Panc1 (cell line): ENCODE measurements around the gene PRF1. TPM values are rescaled to one million over a fixed set of nuclear protein-coding genes. Genes with fewer than 3 reads are reported as not detected.
A peak's percentile ranks its signal among the peaks of the same experiment; 100 is the strongest.

Experiments used
- ATAC-seq: fragments of 200-7000 bp; cut with Tn5 transposase; 2 replicates; pipeline ENCODE4 v1.9.1; 2020; ENCODE audit warnings: mild to moderate bottlenecking, moderate library complexity
- Bru-seq: library from RNA; stranded (reverse); fragments of 400-500 nt; gene quantifications from one replicate; lab custom pipeline; 2021; lab: Mats Ljungman, UMichigan
- BruChase-seq, 2 experiments: library from RNA; stranded (reverse); fragments of 400-500 nt; gene quantifications; one replicate each; lab custom pipeline; 2021; lab: Mats Ljungman, UMichigan
- BruUV-seq: library from RNA; stranded (reverse); fragments of 400-500 nt; replicated peaks from 2 replicates; lab custom pipeline; 2021; lab: Mats Ljungman, UMichigan
- CTCF ChIA-PET: fragments of 300-600 bp; sonication (Branson Sonifier 250); formaldehyde crosslinking; loops from one replicate; lab custom pipeline; 2022; ENCODE audit warnings: antibody characterized with exemption; lab: Charles Lee
- POLR2A ChIA-PET: fragments of 300-600 bp; sonication (Branson Sonifier 250); formaldehyde crosslinking; loops from one replicate; lab custom pipeline; 2022; ENCODE audit warnings: antibody characterized with exemption; lab: Charles Lee
- DNase-seq: peaks from one replicate; pipeline ENCODE4 v3.0.0-alpha.2; 2010; ENCODE audit warnings: low read depth, low spot score
- H3K27ac ChIP-seq: 2 replicates; pipeline ENCODE4 v1.5.1; 2011; ENCODE audit warnings: mild to moderate bottlenecking, low read length, inconsistent platforms
- H3K27me3 ChIP-seq: fragments of 200-500 bp; sonication (Bioruptor generic); 2 replicates; pipeline ENCODE4 v1.6.0; 2014; ENCODE audit warnings: low read length, inconsistent platforms; ENCODE audit not compliant: control insufficient read depth, insufficient read depth
- H3K36me3 ChIP-seq: fragments of 200-500 bp; sonication (Bioruptor generic); 2 replicates; pipeline ENCODE4 v1.5.1; 2014; ENCODE audit warnings: inconsistent platforms, mild to moderate bottlenecking, low read length, moderate library complexity; ENCODE audit not compliant: control insufficient read depth, insufficient read depth
- H3K4me1 ChIP-seq: 2 replicates; pipeline ENCODE4 v1.5.1; 2011; ENCODE audit warnings: inconsistent platforms, mild to moderate bottlenecking, low read length, moderate library complexity; ENCODE audit not compliant: control insufficient read depth, insufficient read depth
- H3K4me3 ChIP-seq, 2 experiments: 2 replicates each; pipeline ENCODE4 v1.5.1; 2011 to 2012; ENCODE audit warnings: low read depth in 2 of 2, low read length in 2 of 2, mild to moderate bottlenecking in 2 of 2, inconsistent platforms in 1 of 2, moderate library complexity in 1 of 2
- H3K9me3 ChIP-seq: fragments of 200-500 bp; sonication (Bioruptor generic); 2 replicates; pipeline ENCODE4 v1.5.1; 2014; ENCODE audit warnings: low read depth, mild to moderate bottlenecking, inconsistent platforms, low read length, moderate library complexity; ENCODE audit not compliant: control insufficient read depth, insufficient read depth
- CTCF ChIP-seq: fragments of 450-650 bp; IDR thresholded peaks from 2 replicates; pipeline ENCODE4 v1.5.1; 2017; ENCODE audit warnings: mild to moderate bottlenecking
- POLR2AphosphoS5 ChIP-seq: IDR thresholded peaks from 2 replicates; pipeline ENCODE4 v1.6.1; 2012; ENCODE audit warnings: mild to moderate bottlenecking, low read depth, low read length, moderate library complexity
- REST ChIP-seq, 2 experiments: IDR thresholded peaks; 2 replicates each; pipeline ENCODE4 v1.6.1; 2011 to 2012; ENCODE audit warnings: low read depth in 2 of 2, control low read depth in 1 of 2, low read length in 1 of 2, mild to moderate bottlenecking in 1 of 2, moderate library complexity in 1 of 2; ENCODE audit not compliant: insufficient read depth in 1 of 2
- SIN3A ChIP-seq: IDR thresholded peaks from 2 replicates; pipeline ENCODE4 v1.6.1; 2012; ENCODE audit warnings: low read depth, mild to moderate bottlenecking, low read length, moderate library complexity, borderline replicate concordance; ENCODE audit not compliant: insufficient read depth
- TCF7L2 ChIP-seq: IDR thresholded peaks from 2 replicates; pipeline ENCODE4 v1.6.1; 2011; ENCODE audit warnings: mild to moderate bottlenecking, low read depth, low read length, inconsistent platforms
- in situ Hi-C: cut with HindIII; loops from 2 replicates; pipeline ENCODE4 v1.10.0; 2016; ENCODE audit warnings: low sequenced_read_pairs, low pct_unique_long_range_greater_than_20kb
- intact Hi-C: fragments of 100-400 bp; cut with micrococcal nuclease; formaldehyde crosslinking; loops from one replicate; pipeline ENCODE4 v1.10.0; 2022; ENCODE audit not compliant: unreplicated experiment
- long read RNA-seq: library from polyadenylated mRNA; unstranded; transcript quantifications from one replicate; pipeline ENCODE4 v2.0.0, GENCODE V29; 2021; ENCODE audit not compliant: unreplicated experiment
- polyA plus RNA-seq: library from polyadenylated mRNA; unstranded; fragments of >200 nt; gene quantifications from one replicate; pipeline ENCODE4 v1.2.1, GENCODE V29; 2012; ENCODE audit warnings: missing spikeins; ENCODE audit not compliant: insufficient read length
- total RNA-seq: library from RNA; stranded (reverse); gene quantifications from one replicate; pipeline ENCODE4 v1.2.1, GENCODE V29; 2021; ENCODE audit not compliant: unreplicated experiment

The PRF1 gene
- total RNA-seq (not detected), Bru-seq, nascent RNA (not detected), BruChase-seq, experiment 1, labeled RNA remaining after a 2-hour chase (not detected), BruChase-seq, experiment 2, labeled RNA remaining after a 6-hour chase (percentile 12 among the genes with signal in this experiment)
- polyA plus RNA-seq: not detected
- long read RNA-seq: 0 reads

DNA sequence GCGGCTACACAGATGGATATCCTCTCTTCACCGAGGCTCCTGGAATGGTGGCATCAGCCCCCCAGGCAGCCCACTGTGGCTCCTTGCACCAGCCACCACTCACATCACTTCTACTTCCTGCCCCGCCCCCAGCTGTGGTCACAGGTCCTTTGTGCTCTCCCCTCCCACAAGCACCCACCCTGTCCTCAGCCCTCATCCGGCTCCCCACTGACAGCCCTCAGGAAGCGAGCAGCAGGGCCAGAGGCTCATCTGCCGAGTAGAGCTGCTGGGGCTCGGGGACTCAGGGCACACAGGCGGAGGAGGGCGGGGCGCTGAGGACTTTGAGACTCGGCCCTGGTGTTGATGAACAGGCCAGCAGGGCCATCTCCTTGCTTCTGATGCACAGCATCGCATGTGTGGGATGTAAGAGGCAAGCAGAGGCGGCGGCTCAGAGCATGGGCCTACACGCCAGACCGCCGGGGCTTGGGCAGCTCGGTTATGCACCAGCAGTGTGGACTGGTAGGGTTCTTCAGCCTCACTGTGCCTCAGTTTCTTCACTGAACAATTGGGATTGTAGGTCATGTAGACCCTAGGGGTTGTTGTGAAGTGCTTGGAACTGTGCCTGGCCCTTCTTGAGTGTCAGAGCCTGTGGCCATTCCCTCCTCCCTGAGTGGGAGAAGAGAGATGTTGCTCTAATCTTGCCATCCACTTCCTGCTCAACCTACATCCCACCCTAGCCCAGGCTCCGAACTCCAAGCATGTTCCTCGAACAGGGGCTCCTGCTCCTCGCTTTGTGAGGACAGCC lies at the start of gene PRF1:
TSS of gene PRF1 (minus strand) at position 77 of the 784 bp plus-strand sequence. CDS start 1,839 bp downstream, outside the sequence.
- no peak for DNase-seq
- H3K36me3 ChIP-seq: no peaks in the 10 kb centered on the region
- no TSS peak for BruUV-seq
- ChIA-PET POLR2A (no interaction called here), CTCF (no interaction called here)
- no peaks in the 10 kb centered on the region for H3K27me3 ChIP-seq
- TF ChIP-seq POLR2AphosphoS5: no peak
- no peak for TF ChIP-seq TCF7L2
- TF ChIP-seq REST (IDR thresholded peaks at IDR 0.05; ENCODE audit: insufficient read depth in 1 of 2, low read depth in 2 of 2, low read length in 1 of 2): no peak
- TF ChIP-seq CTCF: no peak
- no peak for TF ChIP-seq SIN3A
- no peak within 1 kb of the TSS for H3K4me3 ChIP-seq
- H3K27ac ChIP-seq: no peak within 1 kb of the TSS
- intact Hi-C loops: no loop called here
- H3K4me1 ChIP-seq: no peaks in the 10 kb centered on the region
- ATAC-seq: no peak
- in situ Hi-C loops: no loop called here
- H3K9me3 ChIP-seq: no peaks in the 10 kb centered on the region

DNA sequence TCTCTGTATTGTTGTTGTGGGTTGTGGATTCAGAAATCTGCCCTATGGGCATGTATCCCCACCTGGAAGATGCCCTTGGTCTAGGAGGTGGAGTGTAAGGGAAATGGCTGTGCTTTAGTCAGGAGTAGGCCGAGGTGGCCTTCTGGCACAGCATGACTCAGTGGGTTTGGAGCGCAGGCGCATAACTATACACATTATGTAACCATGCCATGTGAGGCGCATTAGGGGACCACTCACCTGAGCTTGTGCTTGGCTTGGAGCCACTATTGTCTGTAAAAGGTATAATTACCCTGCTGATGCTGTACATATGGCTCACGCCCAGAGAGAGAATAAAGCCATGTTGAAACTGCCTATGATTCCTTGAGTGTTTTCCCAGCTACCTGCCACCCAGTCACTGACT lies 49.1 kb upstream of the PRF1 start:
- Histone ChIP-seq H3K36me3 (no peaks in the 10 kb centered on the region), H3K4me1 (no peaks in the 10 kb centered on the region; the same call in 1 of the 2 replicates), H3K9me3 (peaks cover 4% of the 10 kb centered on the region; the same call in 1 of the 2 replicates), H3K4me3 (no peak overlapping the region), H3K27ac (no peak overlapping the region), H3K27me3 (no peaks in the 10 kb centered on the region)
- ChIA-PET CTCF (no interaction called here), POLR2A (no interaction called here)
- intact Hi-C loops (no loop called here), in situ Hi-C loops (no loop called here)
- TF ChIP-seq SIN3A (no peak), TCF7L2 (no peak), CTCF (no peak)
- DNase-seq (no peak), ATAC-seq (no peak)
- BruUV-seq: no TSS peak
